Loucy (cell line): ENCODE results near the gene GPER1.

Experiments used
- EZH2phosphoT487 ChIP-seq: fragments of 200-600 bp; IDR thresholded peaks from 2 replicates; pipeline ENCODE4 v1.6.1; 2018; ENCODE audit warnings: antibody characterized with exemption, mild to moderate bottlenecking, moderate library complexity, borderline replicate concordance
- TF ChIP-seq, protein P1 (sequence below): fragments of 200-600 bp; sonication (generic); conservative IDR thresholded peaks from 2 replicates; pipeline ENCODE4 v1.5.1; 2014; ENCODE audit warnings: mild to moderate bottlenecking, antibody characterized with exemption, low read length

- TF ChIP-seq, protein P1, sequence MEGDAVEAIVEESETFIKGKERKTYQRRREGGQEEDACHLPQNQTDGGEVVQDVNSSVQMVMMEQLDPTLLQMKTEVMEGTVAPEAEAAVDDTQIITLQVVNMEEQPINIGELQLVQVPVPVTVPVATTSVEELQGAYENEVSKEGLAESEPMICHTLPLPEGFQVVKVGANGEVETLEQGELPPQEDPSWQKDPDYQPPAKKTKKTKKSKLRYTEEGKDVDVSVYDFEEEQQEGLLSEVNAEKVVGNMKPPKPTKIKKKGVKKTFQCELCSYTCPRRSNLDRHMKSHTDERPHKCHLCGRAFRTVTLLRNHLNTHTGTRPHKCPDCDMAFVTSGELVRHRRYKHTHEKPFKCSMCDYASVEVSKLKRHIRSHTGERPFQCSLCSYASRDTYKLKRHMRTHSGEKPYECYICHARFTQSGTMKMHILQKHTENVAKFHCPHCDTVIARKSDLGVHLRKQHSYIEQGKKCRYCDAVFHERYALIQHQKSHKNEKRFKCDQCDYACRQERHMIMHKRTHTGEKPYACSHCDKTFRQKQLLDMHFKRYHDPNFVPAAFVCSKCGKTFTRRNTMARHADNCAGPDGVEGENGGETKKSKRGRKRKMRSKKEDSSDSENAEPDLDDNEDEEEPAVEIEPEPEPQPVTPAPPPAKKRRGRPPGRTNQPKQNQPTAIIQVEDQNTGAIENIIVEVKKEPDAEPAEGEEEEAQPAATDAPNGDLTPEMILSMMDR: no peak
- no peak for TF ChIP-seq EZH2phosphoT487
Observed at GRCh38 chr7:1099154-1099542, 11.2 kb downstream of the GPER1 start.
